GM20000 (cell line): Measurements from ENCODE around the gene LRRC10.

Source experiments
- DNase-seq: peaks from one replicate; pipeline ENCODE4 v3.0.0; 2012; ENCODE audit warnings: low spot score
- TF ChIP-seq, protein P1 (sequence below): IDR thresholded peaks from 2 replicates; pipeline ENCODE4 v1.5.1; 2012; ENCODE audit warnings: mild to moderate bottlenecking, control low read depth; ENCODE audit errors: extremely low read depth, missing control alignments

LRRC10 gene

DNA sequence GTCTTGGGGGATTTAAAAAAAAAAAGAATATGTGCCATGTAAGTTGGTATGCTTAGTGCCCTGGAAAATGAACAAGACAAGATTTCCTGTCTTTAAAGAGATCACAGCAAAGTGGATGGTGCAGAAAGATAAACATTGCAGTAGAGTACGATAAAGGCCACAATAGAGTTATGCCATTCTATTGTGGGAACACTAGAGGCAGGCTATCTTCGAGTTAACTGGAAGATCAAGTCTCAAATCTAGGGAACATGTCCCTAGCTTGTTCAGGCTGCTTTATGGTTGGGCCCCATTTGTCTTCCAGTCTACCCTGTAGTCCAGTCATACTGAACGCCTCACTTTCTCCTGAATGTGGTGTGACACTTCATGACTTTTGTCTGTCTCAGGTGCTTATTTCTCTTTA lies 44.1 kb downstream of the LRRC10 start:
- no peak for DNase-seq
- TF ChIP-seq, protein P1, sequence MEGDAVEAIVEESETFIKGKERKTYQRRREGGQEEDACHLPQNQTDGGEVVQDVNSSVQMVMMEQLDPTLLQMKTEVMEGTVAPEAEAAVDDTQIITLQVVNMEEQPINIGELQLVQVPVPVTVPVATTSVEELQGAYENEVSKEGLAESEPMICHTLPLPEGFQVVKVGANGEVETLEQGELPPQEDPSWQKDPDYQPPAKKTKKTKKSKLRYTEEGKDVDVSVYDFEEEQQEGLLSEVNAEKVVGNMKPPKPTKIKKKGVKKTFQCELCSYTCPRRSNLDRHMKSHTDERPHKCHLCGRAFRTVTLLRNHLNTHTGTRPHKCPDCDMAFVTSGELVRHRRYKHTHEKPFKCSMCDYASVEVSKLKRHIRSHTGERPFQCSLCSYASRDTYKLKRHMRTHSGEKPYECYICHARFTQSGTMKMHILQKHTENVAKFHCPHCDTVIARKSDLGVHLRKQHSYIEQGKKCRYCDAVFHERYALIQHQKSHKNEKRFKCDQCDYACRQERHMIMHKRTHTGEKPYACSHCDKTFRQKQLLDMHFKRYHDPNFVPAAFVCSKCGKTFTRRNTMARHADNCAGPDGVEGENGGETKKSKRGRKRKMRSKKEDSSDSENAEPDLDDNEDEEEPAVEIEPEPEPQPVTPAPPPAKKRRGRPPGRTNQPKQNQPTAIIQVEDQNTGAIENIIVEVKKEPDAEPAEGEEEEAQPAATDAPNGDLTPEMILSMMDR, result no peak

DNA sequence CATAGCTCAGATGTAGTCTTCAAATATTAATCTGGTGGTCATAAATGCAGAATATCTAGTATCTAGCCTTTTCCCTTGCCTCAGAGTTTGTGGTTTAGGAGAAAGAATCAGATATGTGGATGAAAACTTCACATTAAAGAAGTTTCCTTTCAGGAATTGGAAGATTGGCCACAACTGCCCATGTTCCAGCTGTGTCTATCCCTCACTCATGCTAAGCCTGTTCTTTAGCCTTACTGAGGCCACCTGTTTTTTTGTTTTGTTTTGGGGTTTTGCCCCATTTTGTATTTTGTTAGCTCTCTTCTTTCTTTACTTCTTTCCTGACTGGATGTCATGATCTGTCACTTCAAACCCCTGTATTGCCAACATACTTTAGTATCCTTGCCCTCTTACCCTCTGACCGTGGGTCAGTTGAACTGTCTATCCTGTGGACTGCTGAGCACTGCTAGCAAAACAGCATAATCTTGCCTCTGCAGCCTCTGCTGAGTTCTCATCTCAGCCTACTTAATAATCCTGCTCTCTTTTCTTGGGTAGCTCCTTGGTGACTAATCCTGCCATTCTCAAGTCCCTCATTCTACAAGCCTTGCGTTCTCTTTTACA lies 47.4 kb downstream of the LRRC10 start:
- TF ChIP-seq, protein P1, result no peak
- no peak for DNase-seq
